K562 (cell line): ENCODE results near the gene DLGAP1. TPM values are rescaled to one million over a fixed set of nuclear protein-coding genes. Genes with fewer than 3 reads are reported as not detected.

ENCODE experiments used
- ATAC-seq: fragments of 200-7000 bp; cut with Tn5 transposase; 3 replicates; pipeline ENCODE4 v1.9.1; 2020; ENCODE audit warnings: moderate library complexity
- BruUV-seq: library from RNA; stranded (reverse); fragments of 400-500 nt; replicated peaks from 2 replicates; lab custom pipeline; 2021; lab: Mats Ljungman, UMichigan
- CTCF ChIA-PET: fragments of 300-600 bp; formaldehyde crosslinking; extraction: SDS; loops from one replicate; lab custom pipeline; 2021; ENCODE audit warnings: low intra/inter-chr PET ratio; lab: Yijun Ruan, JAX
- POLR2A ChIA-PET: fragments of 300-600, 350-650 bp; sonication (Branson Sonifier 250); formaldehyde crosslinking; extraction: SDS; loops from one replicate; lab custom pipeline; 2021; ENCODE audit warnings: antibody characterized with exemption, inconsistent platforms; lab: Yijun Ruan, JAX
- DNase-seq, 4 experiments: peaks; one replicate each; pipeline versions ENCODE4 v3.0.0 to v3.0.0-alpha.2; 2011 to 2018; ENCODE audit warnings: low spot score in 3 of 4, mixed read lengths in 3 of 4; ENCODE audit errors: extremely low read depth in 1 of 4
- FAIRE-seq: peaks from 2 replicates; lab custom pipeline; 2011; peaks lifted over from hg19 to GRCh38; lab: Jason Lieb, UNC
- H2AFZ ChIP-seq: 2 replicates; pipeline ENCODE4 v1.6.0; 2011; ENCODE audit warnings: low read depth, low read length, control low read depth, inconsistent platforms
- H3K27ac ChIP-seq: fragments of 200-600 bp; 3 replicates; pipeline ENCODE4 v1.8.0; 2011; ENCODE audit warnings: low read depth, mild to moderate bottlenecking, control low read depth, inconsistent platforms, low read length, moderate library complexity, mixed read lengths; ENCODE audit errors: extremely low read depth
- H3K27me3 ChIP-seq, 2 experiments: fragments of 300-600 bp in 1 of 2; 2 replicates in 1 of 2; 3 replicates in 1 of 2; pipeline versions ENCODE4 v1.6.0 to v1.8.0; 2011; ENCODE audit warnings: inconsistent platforms in 2 of 2, low read length in 2 of 2, mild to moderate bottlenecking in 1 of 2, mixed read lengths in 1 of 2, moderate library complexity in 1 of 2; ENCODE audit not compliant: control insufficient read depth in 2 of 2, insufficient read depth in 2 of 2
- H3K36me3 ChIP-seq: fragments of 300-600 bp; 3 replicates; pipeline ENCODE4 v1.8.0; 2011; ENCODE audit warnings: mild to moderate bottlenecking, low read length, inconsistent platforms; ENCODE audit not compliant: control insufficient read depth, insufficient read depth
- H3K4me1 ChIP-seq, 2 experiments: fragments of 200-600 bp in 1 of 2; replicated peaks in 1 of 2; 2 replicates in 1 of 2; 3 replicates in 1 of 2; pipeline versions ENCODE4 v1.5.1 to v1.8.0; 2011; ENCODE audit warnings: inconsistent platforms in 2 of 2, low read length in 2 of 2, mild to moderate bottlenecking in 1 of 2, mixed read lengths in 1 of 2, moderate library complexity in 1 of 2; ENCODE audit not compliant: control insufficient read depth in 2 of 2, insufficient read depth in 2 of 2
- H3K4me2 ChIP-seq: 2 replicates; pipeline ENCODE4 v1.6.1; 2011; ENCODE audit warnings: low read length, control low read depth, inconsistent platforms, mixed read lengths; ENCODE audit not compliant: insufficient read depth
- H3K4me3 ChIP-seq: fragments of 200-600 bp; sonication (generic), shearing (Covaris generic); 2 replicates; pipeline ENCODE4 v1.5.1; 2016; ENCODE audit warnings: control low read depth, inconsistent platforms
- H3K79me2 ChIP-seq: fragments of 200-600 bp; 3 replicates; pipeline ENCODE4 v1.8.0; 2011; ENCODE audit warnings: low read length, inconsistent platforms; ENCODE audit not compliant: control insufficient read depth, insufficient read depth
- H3K9ac ChIP-seq, 2 experiments: 2 replicates each; pipeline versions ENCODE4 v1.6.0 to v1.6.1; 2011; ENCODE audit warnings: low read depth in 2 of 2, low read length in 2 of 2, control low read depth in 1 of 2, inconsistent platforms in 1 of 2, mild to moderate bottlenecking in 1 of 2, mixed read lengths in 1 of 2; ENCODE audit not compliant: insufficient read depth in 1 of 2
- H3K9me1 ChIP-seq: one replicate; pipeline ENCODE4 v1.6.0; 2011; ENCODE audit warnings: inconsistent platforms, mild to moderate bottlenecking, low read length, moderate library complexity; ENCODE audit not compliant: control insufficient read depth, insufficient read depth
- H3K9me3 ChIP-seq: replicated peaks from 2 replicates; pipeline ENCODE4 v1.5.1; 2011; ENCODE audit warnings: low read depth, low read length, inconsistent platforms; ENCODE audit not compliant: control insufficient read depth, insufficient read depth
- H4K20me1 ChIP-seq: replicated peaks from 2 replicates; pipeline ENCODE4 v1.6.1; 2011; ENCODE audit warnings: low read length, inconsistent platforms, mixed read lengths; ENCODE audit not compliant: control insufficient read depth, insufficient read depth
- FOXJ3 ChIP-seq: sonication (generic); formaldehyde crosslinking; IDR thresholded peaks from 2 replicates; pipeline ENCODE4 v1.4.0; 2020; ENCODE audit warnings: mild to moderate bottlenecking, missing genetic modification reagents
- KLF13 ChIP-seq: fragments of 450-650 bp; IDR thresholded peaks from 2 replicates; pipeline ENCODE4 v1.6.1; 2016; ENCODE audit warnings: missing genetic modification characterization, low read depth, mild to moderate bottlenecking, missing compliant biosample characterization, moderate library complexity, borderline replicate concordance
- MCM2 ChIP-seq: fragments of 450-650 bp; IDR thresholded peaks from 2 replicates; pipeline ENCODE4 v1.6.1; 2017; ENCODE audit warnings: low read depth, mild to moderate bottlenecking
- NFATC3 ChIP-seq: fragments of 450-650 bp; IDR thresholded peaks from 2 replicates; pipeline ENCODE4 v1.6.1; 2017; ENCODE audit warnings: mild to moderate bottlenecking
- NFE2 ChIP-seq: IDR thresholded peaks from 2 replicates; pipeline ENCODE4 v1.6.1; 2014; ENCODE audit warnings: antibody characterized with exemption, low read depth
- NR4A1 ChIP-seq, 2 experiments: fragments of 250-450 bp in 1 of 2; fragments of 450-650 bp in 1 of 2; sonication (Bioruptor Pico) in 1 of 2; IDR thresholded peaks; 2 replicates each; pipeline versions ENCODE4 v1.4.0 to v1.6.1; 2016 to 2020; ENCODE audit warnings: mild to moderate bottlenecking in 2 of 2, missing compliant biosample characterization in 1 of 2, missing genetic modification characterization in 1 of 2, moderate library complexity in 1 of 2
- ZNF12 ChIP-seq: sonication (generic); formaldehyde crosslinking; IDR thresholded peaks from 2 replicates; pipeline ENCODE4 v1.4.0; 2020; ENCODE audit warnings: mild to moderate bottlenecking, missing genetic modification reagents
- ZNF165 ChIP-seq: fragments of 250-450 bp; sonication (Bioruptor Pico); IDR thresholded peaks from 2 replicates; pipeline ENCODE4 v1.4.0; 2020; ENCODE audit warnings: borderline replicate concordance
- ZNF253 ChIP-seq: fragments of 250-450 bp; sonication (Bioruptor Pico); conservative IDR thresholded peaks from 2 replicates; pipeline ENCODE4 v1.6.1; 2021; ENCODE audit warnings: mild to moderate bottlenecking
- ZNF274 ChIP-seq: IDR thresholded peaks from 2 replicates; pipeline ENCODE4 v1.6.1; 2011; ENCODE audit warnings: low read depth, mild to moderate bottlenecking, low read length, moderate library complexity, borderline replicate concordance
- ZNF644 ChIP-seq: fragments of 200-800 bp; sonication (Bioruptor generic); IDR thresholded peaks from 2 replicates; pipeline ENCODE4 v1.6.1; 2016; ENCODE audit warnings: low read depth, missing genetic modification characterization, missing compliant biosample characterization
- WGBS: fragments of 100-300 bp; shearing (Covaris generic); methylation state at CpG from one replicate; pipeline ENCODE4 v1.1.6; 2016; ENCODE audit warnings: low coverage, mixed read lengths; ENCODE audit not compliant: insufficient coverage; ENCODE audit errors: missing lambda C conversion rate; 5-methylcytosine and 5-hydroxymethylcytosine counted together
- in situ Hi-C: fragments of 300-500 bp; cut with MboI; formaldehyde crosslinking; loops from 4 replicates; pipeline ENCODE4 v1.15.0; 2018; ENCODE audit warnings: inconsistent platforms, mixed read lengths
- intact Hi-C: fragments of 100-400 bp; cut with micrococcal nuclease; formaldehyde crosslinking; loops from 2 replicates; pipeline ENCODE4 v1.14.2; 2022
- polyA plus RNA-seq, 8 experiments: library from polyadenylated mRNA; depleted of rRNA in 4 of 8; stranded (reverse) in 5 of 8; unstranded in 3 of 8; fragments of >200 nt; fragmentation: Nextera tagmentation in 2 of 8; fragmentation: Illumina TruSeq in 1 of 8; extraction: Ambion mirVana in 2 of 8; extraction: Trizol in 1 of 8; gene quantifications; 2 replicates each; pipeline versions ENCODE4 v1.2.1 to v1.2.3, GENCODE V29; 2011 to 2014; ENCODE audit warnings: inconsistent platforms in 1 of 8, missing spikeins in 1 of 8
- total RNA-seq, 7 experiments: library from RNA; depleted of rRNA in 6 of 7; stranded (reverse); fragments of >200 nt in 6 of 7; fragmentation: Illumina TruSeq in 2 of 7; extraction: Trizol in 2 of 7; gene quantifications; 2 replicates each; pipeline versions ENCODE4 v1.2.1 to v1.2.3, GENCODE V29; 2011 to 2021; ENCODE audit warnings: low replicate concordance in 1 of 7

The DLGAP1 gene
- total and polyA plus RNA-seq, 9 of the 15 experiments (the other 6 are each of a cell fraction or from before 2014, with no cell fraction given) = 0.04 to 0.22 (median 0.08) TPM

GRCh38 chr18:4245456-4245855 lies 209.7 kb downstream of the DLGAP1 start:
- no peaks in the 10 kb centered on the region; the same call in 1 of the 2 replicates for H3K9me3 ChIP-seq
- no peaks in the 10 kb centered on the region for H3K9me1 ChIP-seq
- H3K79me2 ChIP-seq = no peaks in the 10 kb centered on the region
- DNase-seq (no peak), FAIRE-seq (no peak), ATAC-seq (no peak)
- H4K20me1 ChIP-seq = no peaks in the 10 kb centered on the region
- H3K4me3 ChIP-seq = no peak overlapping the region
- intact Hi-C loops = no loop called here
- ChIA-PET CTCF (no interaction called here), POLR2A (no interaction called here)
- H3K27ac ChIP-seq = no peak overlapping the region
- no peaks in the 10 kb centered on the region for H3K4me1 ChIP-seq
- H3K36me3 ChIP-seq = no peaks in the 10 kb centered on the region
- H3K9ac ChIP-seq = no peak overlapping the region
- in situ Hi-C loops = no loop called here
- TF ChIP-seq ZNF274 = no peak
- no peak for TF ChIP-seq KLF13 (tag)
- no peak for TF ChIP-seq MCM2
- no peak for TF ChIP-seq NFE2
- TF ChIP-seq ZNF644 (tag) = no peak
- no peak for TF ChIP-seq NFATC3
- no peak for TF ChIP-seq ZNF165 (CRISPR knock-in tag)
- no peak for TF ChIP-seq NR4A1 (CRISPR knock-in tag; IDR thresholded peaks at IDR 0.05)
- no peak for TF ChIP-seq NR4A1 (tag; IDR thresholded peaks at IDR 0.05)
- TF ChIP-seq ZNF12 = no peak
- no peak for TF ChIP-seq FOXJ3 (CRISPR knock-in tag)
- TF ChIP-seq ZNF253 (CRISPR knock-in tag) = no peak
- H3K27me3 ChIP-seq = no peaks in the 10 kb centered on the region
- no peak overlapping the region for H2AFZ ChIP-seq
- BruUV-seq = no TSS peak
- 4% methylated on average over 3 of the region's 3 CpGs for WGBS
- no peak overlapping the region for H3K4me2 ChIP-seq
